ENCODE measurements around the gene SUPT16H.

- TF ChIP-seq ZNF652 (CRISPR knock-in tag; IDR thresholded peaks at IDR 0.05; ENCODE audit: borderline replicate concordance, low read depth) (no peak), UBTF (CRISPR knock-in tag; IDR thresholded peaks at IDR 0.05) (no peak), ZNF18 (CRISPR knock-in tag; IDR thresholded peaks at IDR 0.05; ENCODE audit: insufficient replicate concordance) (no peak), POLR2A (IDR thresholded peaks at IDR 0.05; ENCODE audit: insufficient read depth in 1 of 2, low read depth in 2 of 2, low read length in 2 of 2) (no peak), MEF2D (CRISPR knock-in tag; IDR thresholded peaks at IDR 0.05) (no peak), TBX2 (CRISPR knock-in tag; IDR thresholded peaks at IDR 0.05; ENCODE audit: borderline replicate concordance) (no peak), GABPA (IDR thresholded peaks at IDR 0.05; ENCODE audit: low read depth, low read length) (no peak), GABPA (CRISPR knock-in tag; IDR thresholded peaks at IDR 0.05; ENCODE audit: low read depth) (no peak), PLRG1 (conservative IDR thresholded peaks at IDR 0.05) (no peak), ZNF430 (CRISPR knock-in tag; IDR thresholded peaks at IDR 0.05) (no peak), ATAD3A (CRISPR knock-in tag; IDR thresholded peaks at IDR 0.05) (no peak)
- TF ChIP-seq, protein P1, sequence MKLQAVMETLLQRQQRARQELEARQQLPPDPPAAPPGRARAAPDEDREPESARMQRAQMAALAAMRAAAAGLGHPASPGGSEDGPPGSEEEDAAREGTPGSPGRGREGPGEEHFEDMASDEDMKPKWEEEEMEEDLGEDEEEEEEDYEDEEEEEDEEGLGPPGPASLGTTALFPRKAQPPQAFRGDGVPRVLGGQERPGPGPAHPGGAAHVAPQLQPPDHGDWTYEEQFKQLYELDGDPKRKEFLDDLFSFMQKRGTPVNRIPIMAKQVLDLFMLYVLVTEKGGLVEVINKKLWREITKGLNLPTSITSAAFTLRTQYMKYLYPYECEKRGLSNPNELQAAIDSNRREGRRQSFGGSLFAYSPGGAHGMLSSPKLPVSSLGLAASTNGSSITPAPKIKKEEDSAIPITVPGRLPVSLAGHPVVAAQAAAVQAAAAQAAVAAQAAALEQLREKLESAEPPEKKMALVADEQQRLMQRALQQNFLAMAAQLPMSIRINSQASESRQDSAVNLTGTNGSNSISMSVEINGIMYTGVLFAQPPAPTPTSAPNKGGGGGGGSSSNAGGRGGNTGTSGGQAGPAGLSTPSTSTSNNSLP (IDR thresholded peaks at IDR 0.05; ENCODE audit: low read depth, low read length): no peak
These were observed 24.3 kb upstream of the SUPT16H start for GRCh38 chr14:21408147-21408546.

All from HepG2 (cell line).